Measurements from ENCODE around the gene KCTD13. TPM values are rescaled to one million over a fixed set of nuclear protein-coding genes. Genes with fewer than 3 reads are reported as not detected.

KCTD13 gene
- total RNA-seq, 1 experiment from 2014 or later, result 8.2 TPM

DNA sequence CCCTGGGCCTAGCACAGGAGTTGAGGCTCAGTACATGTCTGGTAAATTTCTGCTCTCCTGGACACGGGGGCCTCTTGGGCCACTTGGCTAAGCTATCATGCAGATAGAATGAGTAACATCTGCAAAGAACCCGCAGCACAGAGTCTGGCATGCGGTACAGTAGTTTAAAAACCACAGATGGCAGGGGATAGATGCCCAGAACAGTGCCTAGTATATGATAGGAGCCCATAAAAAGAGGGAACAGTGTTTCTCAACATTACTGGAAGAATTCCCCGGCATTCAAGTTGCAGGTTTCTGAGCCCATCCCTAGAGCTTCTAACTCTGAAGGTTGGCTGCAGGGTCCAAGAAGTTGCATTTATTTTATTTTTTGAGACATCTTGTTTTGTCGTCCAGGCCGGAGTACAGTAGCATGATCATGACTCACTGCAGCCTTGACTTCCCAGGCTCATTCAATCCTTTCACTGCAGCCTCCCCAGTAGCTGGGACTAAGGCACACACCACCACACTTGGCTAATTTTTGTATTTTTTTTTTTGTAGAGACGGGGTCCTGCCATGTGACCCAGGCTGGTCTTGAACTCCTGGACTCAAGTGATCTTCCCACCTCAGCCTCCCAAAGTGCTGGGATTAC, 68.8 kb downstream of the KCTD13 start:
- CTCF ChIA-PET, result no interaction called here

More for the DNA sequence above, 68.8 kb downstream of the KCTD13 start:
- Histone ChIP-seq H3K9me2 (replicated peaks; ENCODE audit: low read length) (no peaks in the 10 kb centered on the region), H2AFZ (ENCODE audit: low read length) (no peak overlapping the region), H3K36me3 (ENCODE audit: low read depth, low read length) (no peaks in the 10 kb centered on the region), H3K79me2 (ENCODE audit: low read length) (peaks cover 11% of the 10 kb centered on the region), H4K20me1 (ENCODE audit: low read length) (no peaks in the 10 kb centered on the region), H3K4me2 (ENCODE audit: low read length) (no peak overlapping the region), H3K4me1 (ENCODE audit: insufficient read depth, low read length) (no peaks in the 10 kb centered on the region), H3K9me3 (ENCODE audit: low read length) (no peaks in the 10 kb centered on the region), H3K27me3 (ENCODE audit: low read length) (no peaks in the 10 kb centered on the region), H3K4me3 (ENCODE audit: low read length) (no peak overlapping the region), H3K27ac (ENCODE audit: low read length) (no peak overlapping the region), H3K9ac (ENCODE audit: low read length) (no peak overlapping the region), H3F3A (ENCODE audit: low read length, unreplicated experiment) (no peaks in the 10 kb centered on the region)
- intact Hi-C loops (cut with micrococcal nuclease), result no loop called here
- POLR2A ChIA-PET (ENCODE audit: unreplicated experiment), result interaction anchor here (0.6 kb wide), 1 partner anchor 45 kb away, joined by 3 read pairs; no protein-coding TSS in a partner anchor
- ATAC-seq (no peak), DNase-seq (no peak)
- TF ChIP-seq, protein P1, sequence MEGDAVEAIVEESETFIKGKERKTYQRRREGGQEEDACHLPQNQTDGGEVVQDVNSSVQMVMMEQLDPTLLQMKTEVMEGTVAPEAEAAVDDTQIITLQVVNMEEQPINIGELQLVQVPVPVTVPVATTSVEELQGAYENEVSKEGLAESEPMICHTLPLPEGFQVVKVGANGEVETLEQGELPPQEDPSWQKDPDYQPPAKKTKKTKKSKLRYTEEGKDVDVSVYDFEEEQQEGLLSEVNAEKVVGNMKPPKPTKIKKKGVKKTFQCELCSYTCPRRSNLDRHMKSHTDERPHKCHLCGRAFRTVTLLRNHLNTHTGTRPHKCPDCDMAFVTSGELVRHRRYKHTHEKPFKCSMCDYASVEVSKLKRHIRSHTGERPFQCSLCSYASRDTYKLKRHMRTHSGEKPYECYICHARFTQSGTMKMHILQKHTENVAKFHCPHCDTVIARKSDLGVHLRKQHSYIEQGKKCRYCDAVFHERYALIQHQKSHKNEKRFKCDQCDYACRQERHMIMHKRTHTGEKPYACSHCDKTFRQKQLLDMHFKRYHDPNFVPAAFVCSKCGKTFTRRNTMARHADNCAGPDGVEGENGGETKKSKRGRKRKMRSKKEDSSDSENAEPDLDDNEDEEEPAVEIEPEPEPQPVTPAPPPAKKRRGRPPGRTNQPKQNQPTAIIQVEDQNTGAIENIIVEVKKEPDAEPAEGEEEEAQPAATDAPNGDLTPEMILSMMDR (conservative IDR thresholded peaks at IDR 0.05; ENCODE audit: low read depth, low read length), result no peak
- no peak for TF ChIP-seq EZH2 (IDR thresholded peaks at IDR 0.05; ENCODE audit: low read length, unreplicated experiment)
- no peak for TF ChIP-seq EZH2phosphoT487 (IDR thresholded peaks at IDR 0.05; ENCODE audit: borderline replicate concordance, low read length)
- no TSS peak for BruUV-seq (replicated peaks)

Other genes starting within 250 kb of the KCTD13 start
- gene QPRT, start 247.0 kb downstream of the KCTD13 start, total RNA-seq (2014; rRNA removed), result 0.22 and 1.3 TPM in 2 replicates
- not detected in 2 replicates for gene C16orf54, start 180.2 kb downstream of the KCTD13 start, total RNA-seq (2014; rRNA removed)
- not detected in 2 replicates for gene ZG16, start 148.0 kb downstream of the KCTD13 start, total RNA-seq (2014; rRNA removed)
- gene KIF22, start 135.5 kb downstream of the KCTD13 start, total RNA-seq (2014; rRNA removed), result 87.6 and 93.1 TPM in 2 replicates
- gene MAZ, start 119.7 kb downstream of the KCTD13 start, total RNA-seq (2014; rRNA removed), result 279 and 358 TPM in 2 replicates
- gene PRRT2, start 114.0 kb downstream of the KCTD13 start, total RNA-seq (2014; rRNA removed), result 0.35 and 0.40 TPM in 2 replicates
- 53.8 and 76.7 TPM in 2 replicates for gene PAGR1, start 110.1 kb downstream of the KCTD13 start, total RNA-seq (2014; rRNA removed)
- gene MVP, start 105.8 kb downstream of the KCTD13 start, total RNA-seq (2014; rRNA removed), result 27.3 and 36.1 TPM in 2 replicates
- 60.5 and 86.2 TPM in 2 replicates for gene CDIPT, start 63.0 kb downstream of the KCTD13 start, total RNA-seq (2014; rRNA removed)
- 23.7 and 25.3 TPM in 2 replicates for gene SEZ6L2, start 26.7 kb downstream of the KCTD13 start, total RNA-seq (2014; rRNA removed)
- 2.0 and 3.9 TPM in 2 replicates for gene ASPHD1, start 25.7 kb downstream of the KCTD13 start, total RNA-seq (2014; rRNA removed)
- 53.0 and 60.9 TPM in 2 replicates for gene TMEM219, start 35.9 kb upstream of the KCTD13 start, total RNA-seq (2014; rRNA removed)
- 34.1 and 47.4 TPM in 2 replicates for gene TAOK2, start 47.6 kb upstream of the KCTD13 start, total RNA-seq (2014; rRNA removed)
- gene HIRIP3, start 69.4 kb upstream of the KCTD13 start, total RNA-seq (2014; rRNA removed), result 18.4 and 26.8 TPM in 2 replicates
- gene INO80E, start 70.0 kb upstream of the KCTD13 start, total RNA-seq (2014; rRNA removed), result 60.6 and 70.3 TPM in 2 replicates
- gene DOC2A, start 84.8 kb upstream of the KCTD13 start, total RNA-seq (2014; rRNA removed), result 4.6 and 5.2 TPM in 2 replicates
- gene C16orf92, start 97.0 kb upstream of the KCTD13 start, total RNA-seq (2014; rRNA removed), result not detected in 2 replicates
- 0.29 and 0.47 TPM in 2 replicates for gene TLCD3B, start 105.0 kb upstream of the KCTD13 start, total RNA-seq (2014; rRNA removed)
- gene ALDOA, start 139.5 kb upstream of the KCTD13 start, total RNA-seq (2014; rRNA removed), result 1,859 and 2,048 TPM in 2 replicates
- 116 and 117 TPM in 2 replicates for gene PPP4C, start 149.8 kb upstream of the KCTD13 start, total RNA-seq (2014; rRNA removed)
- gene TBX6, start 165.7 kb upstream of the KCTD13 start, total RNA-seq (2014; rRNA removed), result 0.86 and 1.1 TPM in 2 replicates
- 5.1 and 7.7 TPM in 2 replicates for gene YPEL3, start 170.0 kb upstream of the KCTD13 start, total RNA-seq (2014; rRNA removed)
- 2.2 and 3.4 TPM in 2 replicates for gene GDPD3, start 187.3 kb upstream of the KCTD13 start, total RNA-seq (2014; rRNA removed)
- gene MAPK3, start 197.0 kb upstream of the KCTD13 start, total RNA-seq (2014; rRNA removed), result 31.4 and 34.4 TPM in 2 replicates

Data from PC-3 (cell line).